SK-N-SH treated with all-trans-retinoic acid at 6 μM for 48 hours (cell line): ENCODE measurements around the gene LRRC19.
A peak's percentile ranks its signal among the peaks of the same experiment; 100 is the strongest.

ENCODE experiments used
- ATAC-seq: fragments of 200-7000 bp; cut with Tn5 transposase; 3 replicates; pipeline ENCODE4 v1.9.1; 2020; ENCODE audit warnings: mild to moderate bottlenecking, moderate library complexity
- ARNTL ChIP-seq: fragments of 450-650 bp; formaldehyde crosslinking; IDR thresholded peaks from 2 replicates; pipeline ENCODE4 v1.5.0; 2020; ENCODE audit warnings: low read depth, mild to moderate bottlenecking, moderate library complexity, borderline replicate concordance
- BACH2 ChIP-seq: fragments of 250-450 bp; sonication (Bioruptor Pico); IDR thresholded peaks from 2 replicates; pipeline ENCODE4 v1.9.0; 2021; ENCODE audit warnings: mild to moderate bottlenecking, borderline replicate concordance
- CSDC2 ChIP-seq: fragments of 250-450 bp; sonication (Bioruptor Pico); IDR thresholded peaks from 2 replicates; pipeline ENCODE4 v1.5.0; 2020; ENCODE audit warnings: mild to moderate bottlenecking, moderate library complexity
- CSRNP3 ChIP-seq: fragments of 250-450 bp; sonication (Bioruptor Pico); IDR thresholded peaks from 2 replicates; pipeline ENCODE4 v1.5.1; 2021; ENCODE audit warnings: mild to moderate bottlenecking, moderate library complexity
- GLIS3 ChIP-seq: fragments of 250-450 bp; sonication (Bioruptor Pico); IDR thresholded peaks from 2 replicates; pipeline ENCODE4 v1.5.0; 2020; ENCODE audit warnings: mild to moderate bottlenecking, moderate library complexity
- ISL1 ChIP-seq: fragments of 250-450 bp; sonication (Bioruptor Pico); IDR thresholded peaks from 2 replicates; pipeline ENCODE4 v2.1.2; 2022; ENCODE audit warnings: mild to moderate bottlenecking, moderate library complexity
- PATZ1 ChIP-seq: fragments of 250-450 bp; sonication (Bioruptor Pico); IDR thresholded peaks from 2 replicates; pipeline ENCODE4 v1.8.0; 2020; ENCODE audit warnings: mild to moderate bottlenecking, moderate library complexity, borderline replicate concordance
- PPARA ChIP-seq: fragments of 250-450 bp; sonication (Bioruptor Pico); IDR thresholded peaks from 2 replicates; pipeline ENCODE4 v1.5.0; 2020; ENCODE audit warnings: mild to moderate bottlenecking, borderline replicate concordance
- RARB ChIP-seq: fragments of 250-450 bp; sonication (Bioruptor Pico); IDR thresholded peaks from 2 replicates; pipeline ENCODE4 v1.8.0; 2021; ENCODE audit warnings: mild to moderate bottlenecking, moderate library complexity
- ZC3H10 ChIP-seq: fragments of 250-450 bp; sonication (Bioruptor Pico); IDR thresholded peaks from 2 replicates; pipeline ENCODE4 v1.5.1; 2021; ENCODE audit warnings: mild to moderate bottlenecking, moderate library complexity
- ZFP3 ChIP-seq: fragments of 250-450 bp; sonication (Bioruptor Pico); IDR thresholded peaks from 2 replicates; pipeline ENCODE4 v1.5.0; 2020; ENCODE audit warnings: mild to moderate bottlenecking, moderate library complexity
- ZNF565 ChIP-seq: fragments of 450-650 bp; formaldehyde crosslinking; conservative IDR thresholded peaks from 2 replicates; pipeline ENCODE4 v1.5.0; 2020; ENCODE audit warnings: low read depth, mild to moderate bottlenecking, moderate library complexity
- ZNF70 ChIP-seq: fragments of 450-650 bp; formaldehyde crosslinking; IDR thresholded peaks from 2 replicates; pipeline ENCODE4 v1.5.0; 2020; ENCODE audit warnings: mild to moderate bottlenecking, moderate library complexity
- ZNF8 ChIP-seq: fragments of 450-650 bp; formaldehyde crosslinking; IDR thresholded peaks from 2 replicates; pipeline ENCODE4 v1.5.0; 2020; ENCODE audit warnings: mild to moderate bottlenecking, moderate library complexity
- TF ChIP-seq, protein P1 (sequence below): fragments of 250-450 bp; sonication (Bioruptor Pico); IDR thresholded peaks from 2 replicates; pipeline ENCODE4 v1.5.0; 2020; ENCODE audit warnings: mild to moderate bottlenecking, moderate library complexity
- TF ChIP-seq, protein P2 (sequence below): fragments of 250-450 bp; sonication (Bioruptor Pico); IDR thresholded peaks from 2 replicates; pipeline ENCODE4 v1.5.1; 2020; ENCODE audit warnings: low read depth, mild to moderate bottlenecking, moderate library complexity
- TF ChIP-seq, protein P3 (sequence below): fragments of 250-450 bp; sonication (Bioruptor Pico); IDR thresholded peaks from 2 replicates; pipeline ENCODE4 v1.8.0; 2021; ENCODE audit warnings: low read depth, mild to moderate bottlenecking, moderate library complexity, borderline replicate concordance

LRRC19 gene

DNA sequence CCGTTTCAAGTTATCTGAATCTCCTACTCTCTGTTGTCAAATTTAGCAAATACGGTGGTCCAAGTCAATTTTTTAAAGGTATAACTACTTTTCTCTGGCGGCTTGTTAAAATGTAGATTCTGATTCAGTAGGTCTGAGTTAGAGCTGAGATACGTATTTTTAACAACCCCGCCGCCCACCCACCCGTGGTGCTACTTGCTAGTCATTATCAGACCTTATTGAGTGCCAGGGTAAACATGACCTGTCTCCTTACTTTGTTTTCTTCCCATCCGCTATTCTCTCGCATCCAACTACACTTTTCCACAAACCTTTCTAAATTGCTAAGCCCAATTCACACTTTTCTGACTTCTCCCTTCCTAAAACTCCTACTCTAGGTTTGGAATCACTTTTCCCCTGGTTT is 57.7 kb downstream of the LRRC19 start (continued):
- no peak for TF ChIP-seq ZFP3 (CRISPR knock-in tag)
- TF ChIP-seq, protein P1, sequence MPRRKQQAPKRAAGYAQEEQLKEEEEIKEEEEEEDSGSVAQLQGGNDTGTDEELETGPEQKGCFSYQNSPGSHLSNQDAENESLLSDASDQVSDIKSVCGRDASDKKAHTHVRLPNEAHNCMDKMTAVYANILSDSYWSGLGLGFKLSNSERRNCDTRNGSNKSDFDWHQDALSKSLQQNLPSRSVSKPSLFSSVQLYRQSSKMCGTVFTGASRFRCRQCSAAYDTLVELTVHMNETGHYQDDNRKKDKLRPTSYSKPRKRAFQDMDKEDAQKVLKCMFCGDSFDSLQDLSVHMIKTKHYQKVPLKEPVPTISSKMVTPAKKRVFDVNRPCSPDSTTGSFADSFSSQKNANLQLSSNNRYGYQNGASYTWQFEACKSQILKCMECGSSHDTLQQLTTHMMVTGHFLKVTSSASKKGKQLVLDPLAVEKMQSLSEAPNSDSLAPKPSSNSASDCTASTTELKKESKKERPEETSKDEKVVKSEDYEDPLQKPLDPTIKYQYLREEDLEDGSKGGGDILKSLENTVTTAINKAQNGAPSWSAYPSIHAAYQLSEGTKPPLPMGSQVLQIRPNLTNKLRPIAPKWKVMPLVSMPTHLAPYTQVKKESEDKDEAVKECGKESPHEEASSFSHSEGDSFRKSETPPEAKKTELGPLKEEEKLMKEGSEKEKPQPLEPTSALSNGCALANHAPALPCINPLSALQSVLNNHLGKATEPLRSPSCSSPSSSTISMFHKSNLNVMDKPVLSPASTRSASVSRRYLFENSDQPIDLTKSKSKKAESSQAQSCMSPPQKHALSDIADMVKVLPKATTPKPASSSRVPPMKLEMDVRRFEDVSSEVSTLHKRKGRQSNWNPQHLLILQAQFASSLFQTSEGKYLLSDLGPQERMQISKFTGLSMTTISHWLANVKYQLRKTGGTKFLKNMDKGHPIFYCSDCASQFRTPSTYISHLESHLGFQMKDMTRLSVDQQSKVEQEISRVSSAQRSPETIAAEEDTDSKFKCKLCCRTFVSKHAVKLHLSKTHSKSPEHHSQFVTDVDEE = no peak

DNA sequence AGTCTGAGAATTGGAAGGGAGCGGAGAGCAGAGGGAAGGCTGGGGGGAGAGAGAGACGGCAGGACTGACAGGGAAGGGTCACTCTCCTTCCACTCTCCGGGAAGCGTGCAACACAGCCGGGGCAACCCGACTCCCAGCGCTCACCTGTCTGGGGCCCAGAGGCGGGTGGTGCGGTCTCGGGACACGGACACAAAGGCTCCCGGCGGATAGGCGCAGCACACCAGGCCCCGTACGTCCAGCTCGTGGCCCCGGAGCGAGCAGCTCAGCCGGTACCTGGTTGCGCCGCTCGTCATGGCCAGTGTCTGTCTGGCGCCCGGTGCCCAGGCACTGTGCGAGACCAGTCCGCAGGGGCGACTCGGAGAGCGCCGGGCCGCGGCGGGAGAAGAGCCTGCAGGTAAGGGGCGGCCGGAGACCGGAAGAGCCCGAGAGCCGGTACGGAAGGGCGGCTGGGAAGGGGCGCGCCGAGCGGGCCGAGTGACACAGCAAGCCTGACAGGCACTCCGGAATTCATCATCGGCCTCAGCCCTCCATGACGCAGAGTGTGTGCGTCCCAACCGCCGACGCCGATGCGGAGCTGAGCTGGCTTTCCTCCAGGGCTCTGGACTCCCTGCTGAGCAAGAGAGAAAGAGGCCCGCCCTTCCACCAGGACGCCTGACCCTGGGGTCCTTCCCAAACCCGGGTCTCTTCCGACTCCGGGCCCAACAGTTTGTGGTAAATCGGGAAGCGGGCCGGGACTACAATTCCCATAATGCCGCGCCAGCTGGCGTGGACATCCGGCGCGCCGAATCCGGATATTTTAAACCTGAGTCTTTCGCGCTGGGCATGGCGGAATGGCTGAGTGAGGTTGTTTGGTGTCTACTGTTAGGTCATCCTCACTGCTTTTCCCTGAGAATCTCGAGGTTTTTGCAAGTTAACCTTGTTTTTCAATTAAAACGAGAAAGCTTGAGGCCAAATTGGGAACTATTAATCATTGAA is 58.4 kb downstream of the LRRC19 start, which contains the start of gene PLAA:
Gene PLAA, minus strand, starts transcription at position 490 of the 975 bp plus-strand sequence. Its CDS starts 197 bp downstream, at position 293.
- peak; percentile 98 for ATAC-seq
- TF ChIP-seq ZNF70 (CRISPR knock-in tag) (no peak), ZC3H10 (CRISPR knock-in tag) (no peak), RARB (CRISPR knock-in tag) (no peak), CSRNP3 (no peak), BACH2 (CRISPR knock-in tag) (no peak), ZNF565 (no peak), CSDC2 (CRISPR knock-in tag) (no peak), PPARA (CRISPR knock-in tag) (no peak), PATZ1 (CRISPR knock-in tag) (no peak), ISL1 (CRISPR knock-in tag) (no peak), GLIS3 (CRISPR knock-in tag) (no peak)
- TF ChIP-seq, protein P1 = no peak
- TF ChIP-seq, protein P2, sequence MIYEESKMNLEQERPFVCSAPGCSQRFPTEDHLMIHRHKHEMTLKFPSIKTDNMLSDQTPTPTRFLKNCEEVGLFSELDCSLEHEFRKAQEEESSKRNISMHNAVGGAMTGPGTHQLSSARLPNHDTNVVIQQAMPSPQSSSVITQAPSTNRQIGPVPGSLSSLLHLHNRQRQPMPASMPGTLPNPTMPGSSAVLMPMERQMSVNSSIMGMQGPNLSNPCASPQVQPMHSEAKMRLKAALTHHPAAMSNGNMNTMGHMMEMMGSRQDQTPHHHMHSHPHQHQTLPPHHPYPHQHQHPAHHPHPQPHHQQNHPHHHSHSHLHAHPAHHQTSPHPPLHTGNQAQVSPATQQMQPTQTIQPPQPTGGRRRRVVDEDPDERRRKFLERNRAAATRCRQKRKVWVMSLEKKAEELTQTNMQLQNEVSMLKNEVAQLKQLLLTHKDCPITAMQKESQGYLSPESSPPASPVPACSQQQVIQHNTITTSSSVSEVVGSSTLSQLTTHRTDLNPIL (CRISPR knock-in tag) = no peak
- TF ChIP-seq, protein P3, sequence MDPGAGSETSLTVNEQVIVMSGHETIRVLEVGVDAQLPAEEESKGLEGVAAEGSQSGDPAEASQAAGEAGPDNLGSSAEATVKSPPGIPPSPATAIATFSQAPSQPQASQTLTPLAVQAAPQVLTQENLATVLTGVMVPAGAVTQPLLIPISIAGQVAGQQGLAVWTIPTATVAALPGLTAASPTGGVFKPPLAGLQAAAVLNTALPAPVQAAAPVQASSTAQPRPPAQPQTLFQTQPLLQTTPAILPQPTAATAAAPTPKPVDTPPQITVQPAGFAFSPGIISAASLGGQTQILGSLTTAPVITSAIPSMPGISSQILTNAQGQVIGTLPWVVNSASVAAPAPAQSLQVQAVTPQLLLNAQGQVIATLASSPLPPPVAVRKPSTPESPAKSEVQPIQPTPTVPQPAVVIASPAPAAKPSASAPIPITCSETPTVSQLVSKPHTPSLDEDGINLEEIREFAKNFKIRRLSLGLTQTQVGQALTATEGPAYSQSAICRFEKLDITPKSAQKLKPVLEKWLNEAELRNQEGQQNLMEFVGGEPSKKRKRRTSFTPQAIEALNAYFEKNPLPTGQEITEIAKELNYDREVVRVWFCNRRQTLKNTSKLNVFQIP = no peak

DNA sequence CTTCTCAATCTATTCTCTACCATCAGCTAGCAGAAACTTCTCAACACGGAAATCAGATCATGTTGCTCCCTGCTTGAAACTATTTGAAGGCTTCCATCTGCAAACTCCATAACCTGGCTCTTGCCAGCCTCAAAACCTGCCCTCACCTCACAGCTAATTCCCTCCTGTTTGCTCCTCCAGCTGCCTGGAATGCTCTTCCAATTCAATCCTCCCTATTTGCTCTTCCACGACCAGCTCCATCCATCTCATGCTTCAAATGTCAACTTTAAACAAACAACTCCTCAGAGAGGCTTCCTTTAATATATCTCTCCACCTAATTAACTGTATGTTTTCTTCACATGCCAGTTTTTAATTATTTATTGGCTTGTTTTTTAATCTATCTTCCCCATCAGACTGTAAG is 59.9 kb downstream of the LRRC19 start:
- ATAC-seq = no peak
- no peak for TF ChIP-seq ISL1 (CRISPR knock-in tag)
- TF ChIP-seq, protein P3 = no peak
- TF ChIP-seq GLIS3 (CRISPR knock-in tag) = no peak
- no peak for TF ChIP-seq ZNF8 (CRISPR knock-in tag)
- no peak for TF ChIP-seq BACH2 (CRISPR knock-in tag)
- TF ChIP-seq ARNTL (CRISPR knock-in tag) = no peak
- TF ChIP-seq, protein P2 (CRISPR knock-in tag) = no peak
